Effector memory CD4-positive, alpha-beta T cell (primary cell): Measurements from ENCODE around the gene EIF2A.

ENCODE experiments used
- DNase-seq, 3 donors: peaks; one replicate each; pipeline ENCODE4 v3.0.0-alpha.2; 2020
- H3K27ac ChIP-seq: 2 replicates; pipeline ENCODE4 v1.7.0; 2013; ENCODE audit warnings: mild to moderate bottlenecking, low read length, moderate library complexity; ENCODE audit not compliant: insufficient read depth, poor library complexity, severe bottlenecking
- H3K27me3 ChIP-seq: replicated peaks from 2 replicates; pipeline ENCODE4 v1.7.0; 2013; ENCODE audit warnings: mild to moderate bottlenecking, low read length; ENCODE audit not compliant: insufficient read depth, control insufficient read depth, poor library complexity, severe bottlenecking
- H3K36me3 ChIP-seq: 2 replicates; pipeline ENCODE4 v1.7.0; 2013; ENCODE audit warnings: mild to moderate bottlenecking, low read length, moderate library complexity; ENCODE audit not compliant: control insufficient read depth, insufficient read depth
- H3K4me1 ChIP-seq: 2 replicates; pipeline ENCODE4 v1.7.0; 2013; ENCODE audit warnings: low read length, mild to moderate bottlenecking; ENCODE audit not compliant: control insufficient read depth, insufficient read depth, poor library complexity, severe bottlenecking
- H3K4me3 ChIP-seq: 2 replicates; pipeline ENCODE4 v1.7.0; 2013; ENCODE audit warnings: low read length, low read depth, mild to moderate bottlenecking; ENCODE audit not compliant: insufficient read depth, poor library complexity, severe bottlenecking
- H3K9me3 ChIP-seq: 2 replicates; pipeline ENCODE4 v1.7.0; 2013; ENCODE audit warnings: mild to moderate bottlenecking, low read length, moderate library complexity; ENCODE audit not compliant: control insufficient read depth

Gene EIF2A

GRCh38 chr3:150540991-150541390 lies 5.6 kb upstream of the EIF2A start:
- no peak for DNase-seq
- H3K27me3 ChIP-seq: no peaks in the 10 kb centered on the region
- no peak overlapping the region for H3K27ac ChIP-seq
- no peaks in the 10 kb centered on the region for H3K9me3 ChIP-seq
- H3K4me3 ChIP-seq: no peak overlapping the region
- peaks cover 3% of the 10 kb centered on the region for H3K4me1 ChIP-seq
- H3K36me3 ChIP-seq: peaks cover 13% of the 10 kb centered on the region

DNA sequence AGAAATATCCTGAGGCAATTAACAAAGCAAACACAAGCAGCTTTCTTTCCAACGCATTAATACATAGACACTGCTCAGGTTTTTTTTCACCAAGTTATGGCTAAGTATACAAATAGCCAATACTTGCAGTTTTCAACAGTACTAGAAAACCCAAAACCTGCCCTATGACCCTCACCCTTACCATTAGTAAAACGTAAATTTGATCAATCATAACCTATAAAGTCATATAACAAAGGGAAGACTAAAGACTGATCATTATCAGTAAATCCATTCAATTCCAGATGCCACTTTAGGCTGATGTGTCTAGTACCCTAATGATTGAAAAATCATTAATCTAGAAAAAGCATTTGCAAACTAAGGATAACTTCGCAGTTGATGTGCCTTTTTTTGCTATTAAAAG lies 3.5 kb upstream of the EIF2A start:
- Histone ChIP-seq H3K27ac (no peak overlapping the region), H3K4me1 (peaks cover 10% of the 10 kb centered on the region), H3K36me3 (peaks cover 16% of the 10 kb centered on the region), H3K27me3 (no peaks in the 10 kb centered on the region), H3K9me3 (no peaks in the 10 kb centered on the region), H3K4me3 (no peak overlapping the region)
- DNase-seq: no peak

DNA sequence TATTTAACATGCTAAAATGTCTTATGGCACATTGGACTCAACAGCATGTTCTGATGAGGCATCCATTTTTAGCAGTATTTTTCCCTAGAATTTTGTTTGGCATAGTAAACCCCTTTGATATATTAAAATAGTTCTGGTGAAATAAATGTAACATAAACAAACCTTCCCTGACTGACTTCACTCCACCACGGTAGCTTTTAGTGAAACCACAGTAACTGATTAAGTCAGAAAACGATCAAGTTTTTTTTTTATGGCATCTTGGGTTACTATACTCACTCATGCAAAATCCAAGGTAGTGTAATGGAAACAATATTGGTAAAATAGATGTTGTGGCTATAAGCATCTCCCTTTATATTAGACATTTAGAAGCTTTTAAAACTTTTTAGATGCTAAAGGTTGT lies 3.1 kb upstream of the EIF2A start:
- Histone ChIP-seq H3K27me3 (no peaks in the 10 kb centered on the region), H3K27ac (no peak overlapping the region), H3K4me3 (no peak overlapping the region), H3K9me3 (no peaks in the 10 kb centered on the region), H3K36me3 (peaks cover 16% of the 10 kb centered on the region), H3K4me1 (peaks cover 10% of the 10 kb centered on the region)
- DNase-seq: no peak

GRCh38 chr3:150544041-150544440 lies 2.5 kb upstream of the EIF2A start:
- H3K4me3 ChIP-seq: no peak overlapping the region
- H3K27me3 ChIP-seq: no peaks in the 10 kb centered on the region
- H3K27ac ChIP-seq: no peak overlapping the region
- peaks cover 10% of the 10 kb centered on the region for H3K4me1 ChIP-seq
- H3K36me3 ChIP-seq: peaks cover 16% of the 10 kb centered on the region
- DNase-seq: no peak
- H3K9me3 ChIP-seq: no peaks in the 10 kb centered on the region

DNA sequence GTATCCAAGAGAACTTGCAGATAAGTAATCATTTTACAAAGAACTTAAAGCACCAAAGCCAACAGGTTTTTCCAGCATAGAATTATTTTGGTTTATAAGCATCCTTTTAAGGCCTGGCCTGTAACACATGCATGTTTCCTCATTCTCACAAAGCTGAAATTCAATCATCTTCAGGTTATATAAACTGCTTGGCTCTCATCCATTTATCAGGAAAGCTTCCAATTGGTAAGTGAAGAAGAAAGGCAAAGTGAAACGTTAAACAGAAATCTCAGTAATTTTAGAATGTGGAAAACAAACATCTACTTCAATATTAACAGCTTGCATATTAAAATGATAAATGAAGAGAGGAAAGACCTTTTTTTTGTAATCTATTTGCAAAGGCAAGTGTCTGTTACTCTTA lies 1.9 kb upstream of the EIF2A start:
- H3K9me3 ChIP-seq: no peaks in the 10 kb centered on the region
- no peaks in the 10 kb centered on the region for H3K27me3 ChIP-seq
- no peak overlapping the region for H3K27ac ChIP-seq
- DNase-seq: no peak
- no peak overlapping the region for H3K4me3 ChIP-seq
- H3K36me3 ChIP-seq: peaks cover 16% of the 10 kb centered on the region
- H3K4me1 ChIP-seq: peaks cover 10% of the 10 kb centered on the region

GRCh38 chr3:150545419-150546225 lies 965 bp upstream of the EIF2A start:
- Histone ChIP-seq H3K36me3 (peaks cover 16% of the 10 kb centered on the region), H3K27ac (peak overlapping the region; percentile 96), H3K27me3 (no peaks in the 10 kb centered on the region), H3K9me3 (no peaks in the 10 kb centered on the region), H3K4me3 (peak overlapping the region; percentile 99), H3K4me1 (peaks cover 10% of the 10 kb centered on the region)
- DNase-seq: peak in 1 of 3 donors; percentile 6

DNA sequence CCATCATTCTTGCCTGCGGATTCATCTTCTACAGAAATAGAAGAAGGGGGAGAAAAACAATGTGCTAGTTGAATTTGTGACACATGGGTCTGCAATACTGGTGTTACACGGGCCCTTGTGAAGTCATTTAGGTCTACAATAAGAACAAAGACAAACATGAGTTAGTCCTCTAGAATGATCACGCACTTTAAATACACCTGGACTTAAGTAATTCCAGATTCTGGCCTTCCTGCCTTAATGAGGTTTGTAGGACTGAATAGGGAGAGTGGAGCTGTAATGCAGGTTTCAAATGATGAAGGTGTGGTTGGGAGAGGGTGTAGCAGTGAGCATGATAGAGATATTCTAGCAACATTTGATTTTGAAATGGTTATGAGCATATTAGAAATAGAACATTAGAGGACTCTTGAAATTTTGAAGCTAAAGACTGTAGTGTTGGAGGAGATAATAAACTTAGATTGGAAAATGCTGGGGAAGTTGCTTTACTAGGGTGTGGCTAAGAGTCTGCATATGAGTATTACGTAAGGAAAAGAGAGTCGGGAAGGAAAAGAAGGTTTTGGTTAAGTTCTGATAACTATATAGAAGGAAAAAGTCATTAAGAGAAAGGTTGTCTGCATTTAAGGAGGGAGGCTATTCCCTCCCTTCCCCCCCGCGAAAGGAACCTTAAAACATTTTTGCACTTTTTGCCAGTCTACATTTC lies 606 bp downstream of the EIF2A start:
- Histone ChIP-seq H3K9me3 (no peaks in the 10 kb centered on the region), H3K4me3 (peak overlapping the region; percentile 99), H3K4me1 (peaks cover 10% of the 10 kb centered on the region), H3K36me3 (peaks cover 16% of the 10 kb centered on the region), H3K27ac (peak overlapping the region; percentile 96), H3K27me3 (no peaks in the 10 kb centered on the region)
- DNase-seq: no peak

- Histone ChIP-seq H3K27me3 (no peaks in the 10 kb centered on the region), H3K4me1 (peaks cover 2% of the 10 kb centered on the region), H3K27ac (no peak overlapping the region), H3K36me3 (peaks cover 36% of the 10 kb centered on the region), H3K4me3 (no peak overlapping the region), H3K9me3 (no peaks in the 10 kb centered on the region)
- no peak for DNase-seq
Observed at GRCh38 chr3:150555859-150556436, 9.4 kb downstream of the EIF2A start.

- DNase-seq: no peak
- peaks cover 2% of the 10 kb centered on the region for H3K4me1 ChIP-seq
- no peaks in the 10 kb centered on the region for H3K27me3 ChIP-seq
- peaks cover 39% of the 10 kb centered on the region for H3K36me3 ChIP-seq
- H3K9me3 ChIP-seq: no peaks in the 10 kb centered on the region
- H3K27ac ChIP-seq: no peak overlapping the region
- H3K4me3 ChIP-seq: no peak overlapping the region
Observed at GRCh38 chr3:150556792-150557191, 10.2 kb downstream of the EIF2A start.

DNA sequence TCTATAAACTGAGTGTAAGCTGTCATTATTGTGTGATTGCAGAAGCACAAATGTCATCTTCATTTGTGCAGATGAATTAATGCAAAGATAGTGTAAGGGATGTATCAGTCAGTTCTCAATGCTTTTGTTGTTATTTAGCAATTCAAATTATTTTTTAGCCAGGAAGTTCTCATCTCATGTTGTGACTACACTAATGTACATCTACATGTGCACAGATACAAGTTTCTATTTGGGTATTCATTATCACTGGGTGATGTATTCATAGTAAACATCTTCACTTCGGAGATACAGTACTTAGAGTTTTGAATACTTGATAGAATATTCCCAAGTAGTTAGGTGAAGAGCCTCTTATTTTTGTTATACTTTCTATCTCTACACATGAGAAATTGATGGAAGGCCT lies 11.1 kb downstream of the EIF2A start:
- DNase-seq: no peak
- H3K36me3 ChIP-seq: peaks cover 42% of the 10 kb centered on the region
- no peaks in the 10 kb centered on the region for H3K9me3 ChIP-seq
- H3K27ac ChIP-seq: no peak overlapping the region
- H3K4me1 ChIP-seq: peaks cover 2% of the 10 kb centered on the region
- no peak overlapping the region for H3K4me3 ChIP-seq
- H3K27me3 ChIP-seq: no peaks in the 10 kb centered on the region
